HG02943 (cell line): ENCODE measurements around the gene HIRIP3.

Experiments
- ATAC-seq: cut with Tn5 transposase; IDR thresholded peaks from one replicate; pipeline ENCODE4 v1.9.1; 2021; ENCODE audit warnings: mild to moderate bottlenecking, low read depth, moderate library complexity; ENCODE audit not compliant: unreplicated experiment

HIRIP3 gene

GRCh38 chr16:29985271-29985811 is 10.1 kb downstream of the HIRIP3 start:
- ATAC-seq, result no peak

- ATAC-seq, result no peak
These were observed 10.7 kb downstream of the HIRIP3 start for GRCh38 chr16:29984764-29985147.

GRCh38 chr16:29984137-29984763 is 11.2 kb downstream of the HIRIP3 start:
- ATAC-seq, result no peak

GRCh38 chr16:29983420-29984136 is 11.8 kb downstream of the HIRIP3 start:
- no peak for ATAC-seq

GRCh38 chr16:29982560-29983419 is 12.6 kb downstream of the HIRIP3 start:
- ATAC-seq, result no peak

GRCh38 chr16:29978564-29979270 is 16.7 kb downstream of the HIRIP3 start:
- ATAC-seq, result no peak

GRCh38 chr16:29978081-29978480 is 17.3 kb downstream of the HIRIP3 start:
- no peak for ATAC-seq

GRCh38 chr16:29977063-29977825 is 18.2 kb downstream of the HIRIP3 start:
- ATAC-seq, result no peak

GRCh38 chr16:29975811-29976511 is 19.5 kb downstream of the HIRIP3 start:
- ATAC-seq, result no peak

- no peak for ATAC-seq
These were observed 20.3 kb downstream of the HIRIP3 start for GRCh38 chr16:29975134-29975538.

- ATAC-seq, result no peak
These were observed 20.9 kb downstream of the HIRIP3 start for GRCh38 chr16:29974291-29975133.

- peak; percentile 92 for ATAC-seq
These were observed 21.8 kb downstream of the HIRIP3 start, which contains the start of gene TAOK2 for GRCh38 chr16:29973384-29974246. TSS of gene TAOK2 (plus strand) at chr16:29973868. CDS start at chr16:29977773, 3,905 bp downstream.

- ATAC-seq, result no peak
These were observed 22.4 kb downstream of the HIRIP3 start for GRCh38 chr16:29972992-29973383.

GRCh38 chr16:29972500-29972899 is 22.9 kb downstream of the HIRIP3 start:
- no peak for ATAC-seq

GRCh38 chr16:29971304-29971703 is 24.1 kb downstream of the HIRIP3 start:
- ATAC-seq, result no peak

GRCh38 chr16:29968205-29968604 is 27.2 kb downstream of the HIRIP3 start:
- ATAC-seq, result no peak
